Stimulated activated CD8-positive, alpha-beta memory T cell treated with anti-CD3 and anti-CD28 coated beads, Interleukin-15, amount 100 ng/mL, for 24 hours (primary cell): Measurements from ENCODE around the gene BMPR2.
"Not testable (repeated sequence)": the region's sequence is repeated elsewhere in the genome, so short reads cannot be mapped to it uniquely, and the experiment has no call there.

Experiments used
- DNase-seq: peaks from one replicate; pipeline ENCODE4 v3.0.0-alpha.2; 2020; ENCODE audit warnings: low read depth

The BMPR2 gene

DNA sequence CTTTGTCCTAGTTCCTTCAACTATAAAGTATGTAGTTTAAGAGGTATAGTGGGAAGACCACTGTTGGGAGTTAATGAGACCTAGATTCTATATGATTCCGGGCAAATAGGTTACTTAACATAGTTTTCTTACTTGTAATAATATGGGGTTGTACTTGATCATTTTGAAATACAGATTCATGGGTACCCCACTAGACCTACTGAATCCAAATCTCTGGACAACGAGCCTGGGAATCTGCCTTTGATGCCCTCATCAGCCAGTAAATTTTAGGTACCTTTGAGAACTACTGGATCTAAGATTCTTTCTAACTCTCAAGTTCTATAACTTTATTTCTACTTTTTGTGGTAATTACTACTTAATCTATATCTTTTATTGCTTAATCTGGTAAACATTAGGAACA is 6.6 kb downstream of the BMPR2 start:
- no peak for DNase-seq

DNA sequence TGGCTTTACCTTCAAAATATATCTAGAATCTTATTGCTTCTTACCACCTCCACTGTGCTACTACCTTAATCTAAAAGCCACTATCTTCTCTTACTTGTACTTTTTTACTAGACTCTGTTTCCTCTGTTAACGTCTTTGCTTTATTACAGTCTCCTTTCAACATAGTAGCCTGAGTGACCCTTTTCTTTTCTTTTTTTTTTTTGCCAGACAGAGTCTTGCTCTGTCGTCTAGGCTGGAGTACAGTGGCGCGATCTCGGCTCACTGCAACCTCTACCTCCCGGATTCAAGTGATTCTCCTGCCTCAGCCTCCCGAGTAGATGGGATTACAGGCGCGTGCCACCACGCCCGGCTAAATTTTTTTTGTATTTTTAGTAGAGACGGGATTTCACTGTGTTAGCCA is 10.4 kb downstream of the BMPR2 start:
- DNase-seq = not testable (repeated sequence)

DNA sequence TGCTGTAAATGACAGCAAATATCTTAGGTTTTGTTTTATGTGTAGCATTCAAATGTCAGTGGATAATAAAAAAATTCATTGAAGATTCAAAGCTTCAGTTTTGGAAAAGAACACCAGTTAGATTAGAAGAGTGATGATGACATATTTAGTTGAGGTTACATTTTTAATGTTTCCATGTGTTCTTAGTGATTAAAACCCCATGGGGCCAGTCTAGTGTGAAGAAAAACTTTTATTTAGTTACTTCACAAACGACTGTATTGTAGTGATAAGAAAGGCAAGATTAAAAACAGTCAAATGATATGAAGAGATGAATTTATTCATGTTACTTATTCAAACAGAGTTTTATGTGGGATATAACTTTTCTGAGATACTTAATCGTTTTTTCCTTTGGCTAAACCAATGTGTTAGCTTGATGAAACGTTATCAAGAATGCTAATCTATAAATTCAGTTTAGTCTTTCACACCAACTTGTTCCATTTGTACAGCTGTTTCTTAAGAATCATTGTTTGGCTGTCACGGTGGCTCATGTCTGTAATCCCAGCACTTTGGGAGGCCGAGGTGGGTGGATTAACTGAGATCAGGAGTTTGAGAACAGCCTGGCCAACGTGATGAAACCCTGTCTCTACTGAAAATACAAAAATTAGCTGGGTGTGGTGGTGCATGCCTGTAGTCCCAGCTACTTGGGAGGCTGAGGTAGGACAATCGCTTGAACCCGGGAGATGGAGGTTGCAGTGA is 11.6 kb downstream of the BMPR2 start:
- DNase-seq = no peak

- no peak for DNase-seq
Measured at GRCh38 chr2:202400941-202401340, 24.8 kb downstream of the BMPR2 start.

- DNase-seq = no peak
Measured at GRCh38 chr2:202405798-202406197, 29.7 kb downstream of the BMPR2 start.

DNA sequence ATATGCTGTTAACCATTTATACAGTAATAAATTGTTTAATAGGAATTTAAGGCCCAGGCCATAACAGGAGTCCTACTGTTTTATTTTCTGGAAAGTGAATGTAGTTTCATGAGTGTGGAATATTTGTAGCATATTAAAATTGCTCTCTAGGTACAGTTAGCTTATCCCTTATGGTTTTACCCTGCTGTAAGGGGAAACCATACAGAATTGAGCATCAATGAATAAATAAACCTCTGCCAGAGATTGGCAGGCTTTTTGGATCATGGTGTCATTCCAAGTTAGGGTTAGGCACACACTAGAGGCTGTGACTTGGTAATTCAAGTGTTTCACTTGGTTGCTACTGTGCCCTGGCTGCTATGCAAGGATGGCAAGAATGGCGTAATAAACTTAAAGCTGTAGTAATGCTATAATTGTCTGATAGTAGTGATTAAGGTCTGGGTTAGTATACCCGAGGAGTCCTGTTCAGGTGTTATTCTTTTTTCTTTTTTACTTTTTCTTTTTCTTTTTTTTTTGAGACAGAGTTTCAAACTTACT is 30.4 kb downstream of the BMPR2 start:
- DNase-seq = no peak

DNA sequence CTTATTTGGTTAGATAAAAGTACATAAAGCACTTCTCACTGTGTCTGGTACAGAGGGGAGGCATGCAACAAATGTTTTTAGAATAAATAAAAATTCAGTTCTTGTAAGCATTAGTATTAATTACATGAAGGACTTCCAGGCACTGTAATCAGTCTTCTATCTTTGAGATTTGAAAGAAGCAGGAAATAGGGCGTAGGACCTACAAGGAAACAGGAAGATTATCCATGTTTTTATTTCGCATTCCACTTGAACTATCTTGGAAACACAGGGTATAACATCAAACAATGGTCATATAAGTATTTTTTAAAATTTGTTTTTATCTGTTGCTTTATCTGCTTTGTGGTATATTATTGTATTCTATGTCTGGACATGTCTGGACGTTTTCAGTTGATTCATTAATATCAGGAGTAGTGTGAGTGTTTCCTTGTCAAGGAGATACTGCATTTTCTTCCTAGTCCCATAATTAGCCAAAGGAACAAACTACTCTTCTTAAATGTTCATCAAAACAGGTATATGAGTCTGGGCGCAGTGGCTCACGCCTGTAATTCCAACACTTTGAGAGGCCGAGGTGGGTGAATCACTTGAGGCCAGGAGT is 32.5 kb downstream of the BMPR2 start:
- DNase-seq = no peak

- DNase-seq = no peak
Measured at GRCh38 chr2:202410092-202410491, 34.0 kb downstream of the BMPR2 start.

DNA sequence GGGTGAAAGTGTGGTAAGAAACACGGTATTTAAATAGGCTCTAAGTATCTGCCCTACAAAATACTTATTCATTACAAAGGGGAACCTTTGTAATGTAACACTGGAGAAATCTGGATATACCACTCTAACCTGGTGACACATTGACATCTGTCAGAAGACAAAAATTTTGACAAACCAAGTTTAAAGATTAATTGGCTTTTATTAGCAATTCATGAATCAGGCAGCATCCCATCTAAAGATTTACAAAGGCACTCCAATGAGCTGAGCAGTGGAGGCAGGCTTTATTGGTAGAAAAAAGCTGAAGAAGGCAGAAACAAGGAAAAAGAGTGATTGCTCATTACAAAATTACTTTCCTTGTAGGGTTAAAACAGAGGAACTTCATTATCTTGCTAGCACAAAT is 35.0 kb downstream of the BMPR2 start:
- DNase-seq = no peak

DNA sequence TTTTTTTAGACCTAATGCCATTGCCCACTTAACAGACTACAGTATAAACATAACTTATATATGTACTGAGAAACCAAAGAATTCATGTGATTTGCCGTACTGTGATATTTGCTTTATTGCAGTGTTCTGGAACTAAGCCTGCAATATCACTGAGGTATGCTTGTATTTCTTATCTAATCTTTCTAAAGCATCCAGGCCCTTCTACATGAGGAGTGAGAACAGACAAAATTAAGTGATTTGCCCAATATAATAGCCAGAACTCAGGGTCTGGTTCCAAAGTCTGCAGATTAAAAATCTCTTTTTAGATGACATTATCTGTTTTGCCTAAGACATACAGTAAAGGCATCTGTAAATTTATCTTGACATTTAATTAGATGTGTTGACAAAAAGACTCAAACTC is 41.9 kb downstream of the BMPR2 start:
- DNase-seq = no peak

GRCh38 chr2:202418511-202418910 is 42.4 kb downstream of the BMPR2 start:
- no peak for DNase-seq

DNA sequence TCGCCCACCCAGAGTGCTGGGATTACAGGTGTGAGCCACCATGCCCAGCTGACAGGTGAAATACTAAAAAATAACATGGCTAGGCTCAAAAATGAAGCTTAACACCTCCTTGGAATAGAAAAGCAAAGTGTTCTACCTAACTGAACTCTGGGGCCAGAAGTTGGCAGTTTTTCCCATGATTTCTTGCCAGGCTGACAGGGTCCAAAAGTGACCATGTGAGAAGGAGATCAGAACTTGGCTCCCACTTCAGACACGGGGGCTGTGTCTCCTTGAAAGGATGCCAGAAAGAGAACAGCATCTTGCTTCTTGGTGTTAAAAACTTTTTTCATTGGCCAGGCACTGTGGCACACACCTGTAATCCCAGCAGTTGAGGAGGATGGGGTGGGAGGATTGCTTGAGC is 47.0 kb downstream of the BMPR2 start:
- no peak for DNase-seq

GRCh38 chr2:202425036-202425435 is 48.9 kb downstream of the BMPR2 start:
- DNase-seq = no peak

DNA sequence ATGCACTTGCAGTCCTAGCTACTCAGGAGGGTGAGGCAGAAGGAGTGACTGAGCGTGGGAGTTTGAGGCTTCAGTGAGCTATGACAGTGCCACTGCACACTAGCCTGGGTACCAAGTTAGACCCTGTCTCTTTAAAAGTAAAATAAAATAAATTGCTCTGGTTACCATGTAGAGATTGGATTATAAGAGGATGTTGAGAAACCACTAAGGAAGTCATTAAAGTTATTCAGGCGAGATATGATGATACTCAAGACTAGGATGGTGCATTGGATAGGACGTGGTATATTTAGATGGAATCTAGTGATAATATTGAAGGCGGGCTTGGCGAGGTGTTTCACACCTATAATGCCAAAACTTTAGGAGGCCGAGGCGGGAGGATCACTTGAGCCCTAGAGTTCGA is 50.6 kb downstream of the BMPR2 start:
- no peak for DNase-seq

- no peak for DNase-seq
Measured at GRCh38 chr2:202429164-202429980, 53.2 kb downstream of the BMPR2 start.

DNA sequence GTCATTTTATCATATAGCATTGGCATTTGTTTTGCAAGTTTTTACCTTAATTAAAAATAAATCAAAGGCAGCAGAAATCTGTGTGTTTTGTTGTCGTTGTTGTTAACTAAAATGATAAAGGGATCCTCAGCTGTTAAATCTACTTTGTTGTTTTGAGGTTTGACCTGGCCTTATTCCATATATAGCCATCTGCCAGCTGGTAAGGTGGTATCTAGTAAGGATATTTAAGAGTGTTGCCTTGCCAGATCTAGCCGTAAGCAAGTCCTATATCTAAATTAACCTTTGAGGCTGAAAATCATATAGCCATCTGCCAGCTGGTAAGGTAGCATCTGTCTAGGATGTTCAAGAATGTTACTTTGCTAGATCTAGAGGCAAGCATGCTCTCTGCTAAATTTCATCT is 56.6 kb downstream of the BMPR2 start:
- DNase-seq = no peak

DNA sequence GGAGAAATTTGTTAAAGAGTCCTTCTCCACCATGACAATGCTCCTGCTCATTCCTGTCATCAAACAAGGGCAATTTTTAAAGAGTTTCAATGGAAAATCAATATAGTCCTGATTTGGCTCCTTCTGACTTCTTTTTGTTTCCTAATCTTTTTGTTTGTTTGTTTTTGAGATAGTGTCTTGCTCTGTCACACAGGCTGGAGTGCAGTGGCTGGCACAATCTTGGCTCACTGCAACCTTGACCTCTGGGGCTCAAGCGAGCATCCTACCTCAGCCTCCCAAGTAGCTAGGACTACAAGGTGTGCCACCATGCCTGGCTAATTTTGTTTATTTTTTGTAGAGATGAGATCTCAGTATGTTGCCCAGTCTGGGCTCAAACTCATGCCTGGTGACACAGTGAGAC is 58.3 kb downstream of the BMPR2 start:
- DNase-seq = no peak

DNA sequence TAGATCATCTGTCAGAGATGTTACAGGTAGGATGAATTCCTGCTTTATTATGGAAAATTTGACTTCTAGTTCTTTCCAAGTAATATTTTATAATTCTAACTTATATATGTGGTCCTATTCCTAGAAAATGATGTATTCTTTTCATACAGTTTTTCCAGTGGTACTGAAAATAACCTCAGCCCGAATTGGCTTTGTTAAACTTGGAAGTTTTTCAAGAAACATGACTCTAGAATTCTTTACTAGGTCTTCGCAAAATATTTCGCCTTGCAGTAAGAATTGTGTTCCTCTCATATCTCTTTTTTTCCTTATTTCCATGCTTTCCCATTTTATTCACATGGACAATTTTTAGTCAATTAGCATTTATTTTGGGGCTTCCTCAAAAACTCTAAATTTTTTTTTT is 60.5 kb downstream of the BMPR2 start:
- DNase-seq = no peak

- not testable (repeated sequence) for DNase-seq
Measured at GRCh38 chr2:202440117-202440516, 64.0 kb downstream of the BMPR2 start.

- no peak for DNase-seq
Measured at GRCh38 chr2:202442882-202443281, 66.8 kb downstream of the BMPR2 start.

GRCh38 chr2:202444000-202444399 is 67.9 kb downstream of the BMPR2 start:
- no peak for DNase-seq

DNA sequence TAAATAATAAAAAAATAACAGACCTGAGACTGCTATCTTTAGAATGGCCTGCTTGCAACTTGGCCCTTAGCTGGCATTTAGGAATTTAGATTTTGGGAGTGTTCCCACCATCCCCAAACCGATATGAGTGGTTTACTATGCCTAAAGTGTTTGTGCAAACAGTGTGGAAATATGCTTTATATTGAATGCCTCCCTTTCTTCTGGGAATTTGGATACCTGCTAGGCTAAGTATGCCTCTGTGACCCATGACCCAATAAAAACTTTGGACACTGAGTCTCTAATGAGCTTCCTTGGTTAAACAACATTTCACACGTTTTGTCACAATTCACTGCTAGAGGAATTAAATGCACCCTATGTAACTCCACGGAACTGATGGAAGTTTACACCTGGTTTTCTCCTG is 73.2 kb downstream of the BMPR2 start:
- no peak for DNase-seq

GRCh38 chr2:202450785-202451184 is 74.7 kb downstream of the BMPR2 start:
- no peak for DNase-seq
